CD14-positive monocyte (primary cell): ENCODE measurements around the gene GRK6. TPM values are rescaled to one million over a fixed set of nuclear protein-coding genes. Genes with fewer than 3 reads are reported as not detected.

Experiments used
- DNase-seq, 3 donors: peaks; one replicate each; pipeline ENCODE4 v3.0.0-alpha.2; 2011 to 2022
- H2AFZ ChIP-seq: 2 replicates; pipeline ENCODE4 v1.6.0; 2012; ENCODE audit warnings: mild to moderate bottlenecking, low read depth, low read length, inconsistent platforms; ENCODE audit not compliant: insufficient read depth, poor library complexity, severe bottlenecking
- H3K27ac ChIP-seq, 2 donors: 1 replicate in 1 of 2; 2 replicates in 1 of 2; pipeline ENCODE4 v1.5.1; 2012 to 2013; ENCODE audit warnings: low read length in 2 of 2, control low read depth in 1 of 2, inconsistent platforms in 1 of 2, low read depth in 1 of 2, mild to moderate bottlenecking in 1 of 2
- H3K27me3 ChIP-seq, 2 donors: one replicate each; pipeline versions ENCODE4 v1.6.0 to v1.6.1; 2011 to 2013; ENCODE audit warnings: low read length in 2 of 2; ENCODE audit not compliant: control insufficient read depth in 2 of 2, insufficient read depth in 2 of 2
- H3K36me3 ChIP-seq, 2 donors: replicated peaks in 1 of 2; 1 replicate in 1 of 2; 2 replicates in 1 of 2; pipeline versions ENCODE4 v1.5.1 to v1.6.1; 2012 to 2013; ENCODE audit warnings: low read length in 2 of 2, control low read depth in 1 of 2, inconsistent platforms in 1 of 2, mild to moderate bottlenecking in 1 of 2; ENCODE audit not compliant: insufficient read depth in 2 of 2, control insufficient read depth in 1 of 2
- H3K4me1 ChIP-seq, 2 donors: 1 replicate in 1 of 2; 2 replicates in 1 of 2; pipeline versions ENCODE4 v1.5.1 to v1.6.1; 2012 to 2013; ENCODE audit warnings: low read length in 2 of 2, control low read depth in 1 of 2, inconsistent platforms in 1 of 2, mild to moderate bottlenecking in 1 of 2, moderate library complexity in 1 of 2; ENCODE audit not compliant: insufficient read depth in 2 of 2, control insufficient read depth in 1 of 2
- H3K4me2 ChIP-seq: replicated peaks from 2 replicates; pipeline ENCODE3; 2012; ENCODE audit warnings: low read length, moderate library complexity, mild to moderate bottlenecking; ENCODE audit not compliant: poor library complexity, severe bottlenecking; ENCODE audit errors: extremely low read depth
- H3K4me3 ChIP-seq, 3 experiments: fragments of 200-600 bp in 1 of 3; sonication (generic) in 1 of 3; replicated peaks in 1 of 3; 1 replicate in 2 of 3; 2 replicates in 1 of 3; pipeline ENCODE4 v1.5.1; 2011 to 2013; ENCODE audit warnings: low read length in 3 of 3, mild to moderate bottlenecking in 3 of 3, control low read depth in 2 of 3, low read depth in 2 of 3, inconsistent platforms in 1 of 3, moderate library complexity in 1 of 3
- H3K79me2 ChIP-seq: 2 replicates; pipeline ENCODE4 v1.6.0; 2012; ENCODE audit warnings: mild to moderate bottlenecking, control low read depth, inconsistent platforms, low read length, moderate library complexity; ENCODE audit not compliant: insufficient read depth
- H3K9ac ChIP-seq: 2 replicates; pipeline ENCODE4 v1.6.0; 2017; ENCODE audit warnings: low read length, mild to moderate bottlenecking; ENCODE audit not compliant: insufficient read depth, poor library complexity, severe bottlenecking
- H3K9me3 ChIP-seq, 2 donors: replicated peaks in 1 of 2; 1 replicate in 1 of 2; 2 replicates in 1 of 2; pipeline versions ENCODE4 v1.5.1 to v1.6.1; 2012 to 2013; ENCODE audit warnings: low read length in 2 of 2, control low read depth in 1 of 2; ENCODE audit not compliant: control insufficient read depth in 1 of 2, insufficient read depth in 1 of 2
- H4K20me1 ChIP-seq: 2 replicates; pipeline ENCODE4 v1.6.0; 2012; ENCODE audit warnings: mild to moderate bottlenecking, low read length, control low read depth, moderate library complexity; ENCODE audit not compliant: insufficient read depth
- H3K27ac Mint-ChIP-seq, 7 donors: one replicate each; pipeline ENCODE4 v1.8.0; 2020; ENCODE audit warnings: mild to moderate bottlenecking in 7 of 7, mixed read lengths in 7 of 7, moderate library complexity in 6 of 7, inconsistent platforms in 2 of 7
- H3K27me3 Mint-ChIP-seq, 3 donors: one replicate each; pipeline ENCODE4 v1.8.0; 2021 to 2022; ENCODE audit warnings: low read depth in 3 of 3, mild to moderate bottlenecking in 3 of 3, mixed read lengths in 3 of 3, moderate library complexity in 3 of 3, inconsistent platforms in 1 of 3
- H3K36me3 Mint-ChIP-seq, 2 donors: one replicate each; pipeline ENCODE4 v1.8.0; 2020; ENCODE audit warnings: mixed read lengths in 2 of 2, inconsistent platforms in 1 of 2, mild to moderate bottlenecking in 1 of 2
- H3K4me1 Mint-ChIP-seq: one replicate; pipeline ENCODE4 v1.8.0; 2020; ENCODE audit warnings: mild to moderate bottlenecking, mixed read lengths
- H3K4me3 Mint-ChIP-seq, 2 donors: one replicate each; pipeline ENCODE4 v1.8.0; 2020; ENCODE audit warnings: mild to moderate bottlenecking in 2 of 2, mixed read lengths in 2 of 2, moderate library complexity in 1 of 2
- H3K9me3 Mint-ChIP-seq, 7 donors: one replicate each; pipeline ENCODE4 v1.8.0; 2020 to 2022; ENCODE audit warnings: mixed read lengths in 7 of 7, mild to moderate bottlenecking in 6 of 7, moderate library complexity in 6 of 7, inconsistent platforms in 2 of 7
- WGBS: methylation state at CpG from one replicate; pipeline ENCODE4 v1.1.5; 2013; ENCODE audit warnings: missing lambda C conversion rate; ENCODE audit not compliant: insufficient coverage; 5-methylcytosine and 5-hydroxymethylcytosine counted together
- intact Hi-C, 2 donors: fragments of 100-400 bp; cut with micrococcal nuclease; formaldehyde crosslinking; loops; one replicate each; pipeline versions ENCODE4 v1.15.0 to v1.15.1; 2023
- polyA plus RNA-seq, 3 donors: library from polyadenylated mRNA; depleted of rRNA in 1 of 3; unstranded in 2 of 3; stranded (reverse) in 1 of 3; fragments of 300-500 nt in 2 of 3; fragments of >200 nt in 1 of 3; fragmentation: Illumina TruSeq in 2 of 3; gene quantifications; 1 replicate in 2 of 3; 2 replicates in 1 of 3; pipeline ENCODE4 v1.2.3, GENCODE V29; 2012 to 2021
- TF ChIP-seq, protein P1 (sequence below): fragments of 200-600 bp; IDR thresholded peaks from one replicate; pipeline ENCODE4 v1.8.0; 2022; ENCODE audit warnings: antibody characterized with exemption, mild to moderate bottlenecking

GRK6 gene
- polyA plus RNA-seq, 3 donors: 41.6 to 101 (median 63.4) TPM

DNA sequence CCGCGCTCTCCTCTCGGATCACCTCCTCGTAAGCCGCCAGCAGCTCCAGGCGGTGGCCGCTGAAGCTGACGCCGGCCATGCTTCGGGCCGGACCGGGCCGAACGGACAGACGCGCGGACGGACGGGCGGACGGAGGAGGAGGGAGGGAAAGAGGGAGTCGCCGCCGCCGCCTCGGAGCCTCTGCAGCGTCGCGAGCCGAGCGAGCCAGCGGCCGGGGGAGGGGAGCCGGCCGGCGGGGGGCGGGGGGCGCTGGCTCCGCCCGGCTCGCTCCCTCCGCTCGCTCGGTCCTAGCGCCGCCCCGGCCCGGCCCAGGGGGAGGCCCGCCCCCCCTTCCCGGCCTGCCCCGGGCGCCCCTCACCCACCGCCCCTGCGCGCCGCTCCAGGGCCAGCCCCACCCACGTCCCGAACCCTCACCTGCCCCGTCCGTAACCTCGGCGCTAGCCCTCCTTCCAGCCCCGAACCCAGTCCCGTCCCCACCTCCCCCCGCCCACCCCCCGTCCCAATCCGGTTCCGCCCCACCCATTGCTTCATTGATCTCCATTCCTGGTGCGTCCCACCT lies 47.0 kb downstream of the GRK6 start, which contains the start of gene DBN1:
Gene DBN1 (minus strand): TSS at position 192 of the 559 bp plus-strand sequence. CDS start 113 bp downstream, at position 79.
- intact Hi-C loops: no loop called here
- H3K27ac Mint-ChIP-seq: peak within 1 kb of the TSS in 3 of 7 donors; percentile 40 to 76 (median 55)
- H3K4me3 Mint-ChIP-seq: peak within 1 kb of the TSS; percentile 64 to 86

DNA sequence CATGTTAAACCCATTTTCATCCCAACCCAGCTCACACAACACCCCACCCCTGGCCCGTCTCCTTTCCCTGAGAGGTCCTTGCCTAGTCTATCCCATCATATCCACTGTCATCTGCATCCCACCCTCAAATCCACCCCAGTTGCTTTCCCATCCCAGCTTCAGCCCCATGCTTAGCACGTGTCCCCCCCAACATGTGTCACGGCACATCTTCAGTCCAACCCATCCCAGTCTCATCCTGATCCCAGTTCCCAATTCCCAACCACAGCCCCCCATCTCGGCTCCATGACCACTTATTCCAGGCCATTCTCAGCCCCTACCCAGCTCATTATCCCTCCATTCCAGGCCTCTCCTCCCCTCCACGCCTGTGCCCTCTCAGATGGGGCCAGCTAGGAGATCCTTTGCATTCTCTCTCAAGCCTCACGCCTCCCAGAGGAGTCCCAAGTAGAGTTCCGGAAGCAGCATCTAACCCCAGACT lies 47.6 kb downstream of the GRK6 start:
- intact Hi-C loops: no loop called here
- H3K27me3 Mint-ChIP-seq: peaks cover 58 to 73% (median 66%) of the 10 kb centered on the region in 3 donors
- peaks cover 13 to 14% of the 10 kb centered on the region in 2 donors for H3K36me3 Mint-ChIP-seq
- no peak overlapping the region for H3K4me3 ChIP-seq
- TF ChIP-seq, protein P1, sequence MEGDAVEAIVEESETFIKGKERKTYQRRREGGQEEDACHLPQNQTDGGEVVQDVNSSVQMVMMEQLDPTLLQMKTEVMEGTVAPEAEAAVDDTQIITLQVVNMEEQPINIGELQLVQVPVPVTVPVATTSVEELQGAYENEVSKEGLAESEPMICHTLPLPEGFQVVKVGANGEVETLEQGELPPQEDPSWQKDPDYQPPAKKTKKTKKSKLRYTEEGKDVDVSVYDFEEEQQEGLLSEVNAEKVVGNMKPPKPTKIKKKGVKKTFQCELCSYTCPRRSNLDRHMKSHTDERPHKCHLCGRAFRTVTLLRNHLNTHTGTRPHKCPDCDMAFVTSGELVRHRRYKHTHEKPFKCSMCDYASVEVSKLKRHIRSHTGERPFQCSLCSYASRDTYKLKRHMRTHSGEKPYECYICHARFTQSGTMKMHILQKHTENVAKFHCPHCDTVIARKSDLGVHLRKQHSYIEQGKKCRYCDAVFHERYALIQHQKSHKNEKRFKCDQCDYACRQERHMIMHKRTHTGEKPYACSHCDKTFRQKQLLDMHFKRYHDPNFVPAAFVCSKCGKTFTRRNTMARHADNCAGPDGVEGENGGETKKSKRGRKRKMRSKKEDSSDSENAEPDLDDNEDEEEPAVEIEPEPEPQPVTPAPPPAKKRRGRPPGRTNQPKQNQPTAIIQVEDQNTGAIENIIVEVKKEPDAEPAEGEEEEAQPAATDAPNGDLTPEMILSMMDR: no peak
- H3K9ac ChIP-seq: no peak overlapping the region
- WGBS: 85% methylated on average over 7 of the region's 7 CpGs
- H3K79me2 ChIP-seq: no peaks in the 10 kb centered on the region
- H3K4me2 ChIP-seq: no peak overlapping the region
- no peak overlapping the region for H2AFZ ChIP-seq
- no peak overlapping the region for H3K27ac ChIP-seq
- peak overlapping the region; percentile 9 to 86 for H3K4me3 Mint-ChIP-seq
- peaks cover 0 to 11% of the 10 kb centered on the region in 2 donors for H3K9me3 ChIP-seq
- peaks cover 62% of the 10 kb centered on the region for H3K4me1 Mint-ChIP-seq
- peaks cover 18 to 55% of the 10 kb centered on the region in 2 donors for H3K27me3 ChIP-seq
- no peaks in the 10 kb centered on the region for H3K36me3 ChIP-seq
- peaks cover 38 to 61% of the 10 kb centered on the region in 2 donors for H3K4me1 ChIP-seq
- H3K9me3 Mint-ChIP-seq: peaks cover 0 to 17% (median 4%) of the 10 kb centered on the region in 7 donors
- DNase-seq: no peak
- peaks cover 24% of the 10 kb centered on the region for H4K20me1 ChIP-seq
- peak overlapping the region in 3 of 7 donors; percentile 40 to 76 (median 55) for H3K27ac Mint-ChIP-seq

More for the DNA sequence above, 47.0 kb downstream of the GRK6 start, which contains the start of gene DBN1:
- Histone ChIP-seq H4K20me1 (peaks cover 24% of the 10 kb centered on the region), H3K4me2 (peak within 1 kb of the TSS; percentile 51), H3K79me2 (no peaks in the 10 kb centered on the region), H3K27me3 (peaks cover 18 to 55% of the 10 kb centered on the region in 2 donors), H3K9ac (no peak within 1 kb of the TSS), H3K9me3 (peaks cover 0 to 11% of the 10 kb centered on the region in 2 donors), H2AFZ (peak within 1 kb of the TSS; percentile 13), H3K4me1 (peaks cover 33 to 56% of the 10 kb centered on the region in 2 donors), H3K27ac (no peak within 1 kb of the TSS), H3K36me3 (no peaks in the 10 kb centered on the region), H3K4me3 (no peak within 1 kb of the TSS)
- no peak for DNase-seq
- 2% methylated on average over 27 of the region's 69 CpGs for WGBS
- Mint-ChIP-seq H3K4me1 (peaks cover 57% of the 10 kb centered on the region), H3K36me3 (peaks cover 9 to 14% of the 10 kb centered on the region in 2 donors), H3K27me3 (peaks cover 62 to 77% (median 69%) of the 10 kb centered on the region in 3 donors), H3K9me3 (peaks cover 0 to 14% (median 4%) of the 10 kb centered on the region in 7 donors)
- TF ChIP-seq, protein P1: no peak
